Umbilical cord (tissue), 2 donors: ENCODE data around the gene ZSWIM9. TPM values are rescaled to one million over a fixed set of nuclear protein-coding genes. Genes with fewer than 3 reads are reported as not detected.
"Not testable (repeated sequence)": the region's sequence is repeated elsewhere in the genome, so short reads cannot be mapped to it uniquely, and the experiment has no call there.

Source experiments
- DNase-seq: peaks from one replicate; pipeline ENCODE4 v3.0.0-alpha.2; 2015; ENCODE audit warnings: low spot score
- total RNA-seq: library from RNA; depleted of rRNA; stranded (reverse); fragments of >200 nt; gene quantifications from one replicate; pipeline ENCODE4 v1.2.3, GENCODE V29; 2014; ENCODE audit warnings: low replicate concordance; ENCODE audit not compliant: insufficient read depth

ZSWIM9 gene
- total RNA-seq, 1 donor from 2014 or later, result 1.9 TPM

- no peak for DNase-seq
These were observed 43.5 kb downstream of the ZSWIM9 start for GRCh38 chr19:48213959-48214358.

- DNase-seq, result no peak
These were observed 46.5 kb downstream of the ZSWIM9 start for GRCh38 chr19:48216933-48217332.

GRCh38 chr19:48218997-48219396 lies 48.5 kb downstream of the ZSWIM9 start:
- no peak for DNase-seq

GRCh38 chr19:48220784-48221183 lies 50.3 kb downstream of the ZSWIM9 start:
- not testable (repeated sequence) for DNase-seq

- DNase-seq, result no peak
These were observed 51.1 kb downstream of the ZSWIM9 start for GRCh38 chr19:48221628-48222027.

GRCh38 chr19:48230555-48231129 lies 60.2 kb downstream of the ZSWIM9 start:
- no peak for DNase-seq

- DNase-seq, result no peak
These were observed 66.6 kb downstream of the ZSWIM9 start for GRCh38 chr19:48237057-48237456.

- DNase-seq, result no peak
These were observed 68.6 kb downstream of the ZSWIM9 start for GRCh38 chr19:48239120-48239519.

GRCh38 chr19:48239582-48240141 lies 69.2 kb downstream of the ZSWIM9 start:
- DNase-seq, result no peak

- not testable (repeated sequence) for DNase-seq
These were observed 71.3 kb downstream of the ZSWIM9 start for GRCh38 chr19:48241771-48242170.

- no peak for DNase-seq
These were observed 73.8 kb downstream of the ZSWIM9 start for GRCh38 chr19:48244281-48244680.

- no peak for DNase-seq
These were observed 75.6 kb downstream of the ZSWIM9 start for GRCh38 chr19:48246101-48246500.

- DNase-seq, result no peak
These were observed 76.7 kb downstream of the ZSWIM9 start for GRCh38 chr19:48247212-48247611.

Other genes starting within 250 kb of the ZSWIM9 start
- not detected for gene BSPH1, start 178.5 kb upstream of the ZSWIM9 start, total RNA-seq
- not detected for gene ELSPBP1, start 176.0 kb upstream of the ZSWIM9 start, total RNA-seq
- gene CABP5, start 126.6 kb upstream of the ZSWIM9 start, total RNA-seq, result 11.8 TPM
- 9.1 TPM for gene PLA2G4C, start 59.9 kb upstream of the ZSWIM9 start, total RNA-seq
- 14.9 TPM for gene LIG1, start 336 bp upstream of the ZSWIM9 start, total RNA-seq
- gene CARD8, start 85.2 kb downstream of the ZSWIM9 start, total RNA-seq, result 22.9 TPM
- gene ZNF114, start 99.4 kb downstream of the ZSWIM9 start, total RNA-seq, result 3.4 TPM
- 35.4 TPM for gene EMP3, start 154.9 kb downstream of the ZSWIM9 start, total RNA-seq
- gene TMEM143, start 193.3 kb downstream of the ZSWIM9 start, total RNA-seq, result 14.4 TPM
- not detected for gene SYNGR4, start 193.7 kb downstream of the ZSWIM9 start, total RNA-seq
- gene KDELR1, start 220.9 kb downstream of the ZSWIM9 start, total RNA-seq, result 47.7 TPM
- gene GRIN2D, start 223.0 kb downstream of the ZSWIM9 start, total RNA-seq, result 4.3 TPM